WTC11 (cell line): ENCODE results near the gene GALNT17. TPM values are rescaled to one million over a fixed set of nuclear protein-coding genes. Genes with fewer than 3 reads are reported as not detected.

Source experiments
- ATAC-seq: fragments of 200-7000 bp; cut with Tn5 transposase; 2 replicates; pipeline ENCODE4 v1.10.0; 2021; ENCODE audit warnings: mild to moderate bottlenecking, moderate library complexity
- CTCF ChIA-PET: fragments of 300-600 bp; sonication (Branson Sonifier 250); formaldehyde crosslinking; loops from one replicate; lab custom pipeline; 2021; ENCODE audit warnings: antibody characterized with exemption; lab: Charles Lee
- POLR2A ChIA-PET: fragments of 350-600 bp; sonication (Branson Sonifier 250); formaldehyde crosslinking; loops from one replicate; lab custom pipeline; 2021; ENCODE audit warnings: antibody characterized with exemption; lab: Charles Lee
- DNase-seq: peaks from one replicate; pipeline ENCODE4 v3.0.0; 2021; ENCODE audit warnings: low spot score
- H3K27ac Mint-ChIP-seq: 2 replicates; pipeline ENCODE4 v1.8.0; 2021; ENCODE audit warnings: mixed read lengths
- H3K27me3 Mint-ChIP-seq: 2 replicates; pipeline ENCODE4 v1.8.0; 2021; ENCODE audit warnings: low read depth, mild to moderate bottlenecking, moderate library complexity, mixed read lengths
- H3K36me3 Mint-ChIP-seq: 2 replicates; pipeline ENCODE4 v1.8.0; 2021; ENCODE audit warnings: mixed read lengths
- H3K4me1 Mint-ChIP-seq: 2 replicates; pipeline ENCODE4 v1.8.0; 2022; ENCODE audit warnings: mixed read lengths
- H3K4me3 Mint-ChIP-seq: 2 replicates; pipeline ENCODE4 v1.8.0; 2021; ENCODE audit warnings: mild to moderate bottlenecking, moderate library complexity, mixed read lengths
- H3K9me3 Mint-ChIP-seq: 2 replicates; pipeline ENCODE4 v1.8.0; 2021; ENCODE audit warnings: mixed read lengths
- AFF4 ChIP-seq: sonication (generic); formaldehyde crosslinking; IDR thresholded peaks from 2 replicates; pipeline ENCODE4 v1.8.1; 2023; ENCODE audit warnings: mild to moderate bottlenecking, missing genetic modification reagents, borderline replicate concordance
- ARID4B ChIP-seq: sonication (generic); formaldehyde crosslinking; IDR thresholded peaks from 2 replicates; pipeline ENCODE4 v1.8.0; 2023; ENCODE audit warnings: missing genetic modification reagents, mild to moderate bottlenecking, borderline replicate concordance
- CDX4 ChIP-seq: fragments of 250-450 bp; sonication (Bioruptor Pico); IDR thresholded peaks from 2 replicates; pipeline ENCODE4 v1.9.0; 2021; ENCODE audit warnings: moderate library complexity, mild to moderate bottlenecking, inconsistent platforms, borderline replicate concordance
- JUN ChIP-seq: sonication (generic); formaldehyde crosslinking; IDR thresholded peaks from 2 replicates; pipeline ENCODE4 v1.8.0; 2023; ENCODE audit warnings: mild to moderate bottlenecking, missing genetic modification reagents
- MXD4 ChIP-seq: fragments of 250-450 bp; sonication (Bioruptor Pico); IDR thresholded peaks from 2 replicates; pipeline ENCODE4 v1.8.0; 2021; ENCODE audit warnings: mild to moderate bottlenecking, moderate library complexity, borderline replicate concordance
- NR1H2 ChIP-seq: sonication (generic); formaldehyde crosslinking; IDR thresholded peaks from 2 replicates; pipeline ENCODE4 v1.9.0; 2021; ENCODE audit warnings: mild to moderate bottlenecking, moderate library complexity, missing genetic modification reagents
- PRRX2 ChIP-seq: fragments of 250-450 bp; sonication (Bioruptor Pico); IDR thresholded peaks from 2 replicates; pipeline ENCODE4 v1.8.0; 2021; ENCODE audit warnings: mild to moderate bottlenecking
- SOX15 ChIP-seq: fragments of 250-450 bp; sonication (Bioruptor Pico); IDR thresholded peaks from 2 replicates; pipeline ENCODE4 v1.9.0; 2021; ENCODE audit warnings: mild to moderate bottlenecking
- SP1 ChIP-seq: sonication (generic); formaldehyde crosslinking; conservative IDR thresholded peaks from 2 replicates; pipeline ENCODE4 v1.8.1; 2022; ENCODE audit warnings: missing genetic modification reagents
- TP53 ChIP-seq: sonication (generic); formaldehyde crosslinking; IDR thresholded peaks from 2 replicates; pipeline ENCODE4 v1.8.1; 2023; ENCODE audit warnings: mild to moderate bottlenecking, missing genetic modification reagents
- ZNF219 ChIP-seq: sonication (generic); formaldehyde crosslinking; IDR thresholded peaks from 2 replicates; pipeline ENCODE4 v1.8.0; 2023; ENCODE audit warnings: missing genetic modification reagents, mild to moderate bottlenecking, borderline replicate concordance
- total RNA-seq: library from RNA; stranded (reverse); gene quantifications from 3 replicates; pipeline ENCODE4 v1.2.3, GENCODE V29; 2021

GALNT17 gene
- total RNA-seq, 1 experiment from 2014 or later, result 61.1 TPM

GRCh38 chr7:71300086-71300485 is 168.1 kb downstream of the GALNT17 start:
- no peak overlapping the region for H3K4me3 Mint-ChIP-seq
- no peak for ATAC-seq

More at GRCh38 chr7:71300086-71300485, 168.1 kb downstream of the GALNT17 start:
- Mint-ChIP-seq H3K27ac (peak overlapping the region; percentile 95), H3K27me3 (no peaks in the 10 kb centered on the region), H3K9me3 (no peaks in the 10 kb centered on the region), H3K4me1 (peaks cover 44% of the 10 kb centered on the region), H3K36me3 (no peaks in the 10 kb centered on the region)
- POLR2A ChIA-PET, result interaction anchor here (1.0 kb wide), 1 partner anchor 11 kb away, joined by 3 read pairs; no protein-coding TSS in a partner anchor
- TF ChIP-seq AFF4, result no peak
- no peak for TF ChIP-seq JUN (CRISPR knock-in tag)
- TF ChIP-seq NR1H2, result no peak
- no peak for TF ChIP-seq SOX15 (CRISPR knock-in tag)
- no peak for TF ChIP-seq TP53 (CRISPR knock-in tag)
- no peak for TF ChIP-seq ARID4B (CRISPR knock-in tag)
- no peak for TF ChIP-seq ZNF219 (CRISPR knock-in tag)
- no peak for TF ChIP-seq MXD4 (CRISPR knock-in tag)
- TF ChIP-seq CDX4 (CRISPR knock-in tag), result no peak
- TF ChIP-seq SP1 (CRISPR knock-in tag), result no peak
- TF ChIP-seq PRRX2 (CRISPR knock-in tag), result no peak
- CTCF ChIA-PET, result interaction anchor here (0.8 kb wide), 1 partner anchor 433 kb away, joined by 3 read pairs; no protein-coding TSS in a partner anchor
- DNase-seq, result no peak
